Kidney (tissue), 14 donors: Measurements from ENCODE around the gene KHNYN. TPM values are rescaled to one million over a fixed set of nuclear protein-coding genes. Genes with fewer than 3 reads are reported as not detected.

Experiments
- DNase-seq, 5 donors: peaks; one replicate each; pipeline ENCODE4 v3.0.0-alpha.2; 2013 to 2020
- FAIRE-seq: peaks from 2 replicates; lab custom pipeline; 2012; peaks lifted over from hg19 to GRCh38; lab: Jason Lieb, UNC
- H3K27ac ChIP-seq, 2 donors: one replicate each; pipeline ENCODE4 v1.7.0; 2013; ENCODE audit warnings: low read depth in 2 of 2, low read length in 2 of 2, inconsistent platforms in 1 of 2
- H3K27me3 ChIP-seq: one replicate; pipeline ENCODE4 v1.7.1; 2013; ENCODE audit warnings: low read length, inconsistent platforms; ENCODE audit not compliant: control insufficient read depth, insufficient read depth
- H3K36me3 ChIP-seq, 3 donors: one replicate each; pipeline versions ENCODE4 v1.7.0 to v1.7.1; 2013; ENCODE audit warnings: low read length in 3 of 3, control low read depth in 1 of 3, inconsistent platforms in 1 of 3; ENCODE audit not compliant: insufficient read depth in 3 of 3, control insufficient read depth in 2 of 3
- H3K4me1 ChIP-seq, 3 donors: one replicate each; pipeline versions ENCODE4 v1.7.0 to v1.7.1; 2013; ENCODE audit warnings: low read length in 3 of 3, inconsistent platforms in 1 of 3, low read depth in 1 of 3; ENCODE audit not compliant: control insufficient read depth in 2 of 3, insufficient read depth in 2 of 3
- H3K4me3 ChIP-seq, 3 donors: one replicate each; pipeline versions ENCODE4 v1.7.0 to v1.8.1; 2013; ENCODE audit warnings: low read length in 3 of 3, control low read depth in 1 of 3, inconsistent platforms in 1 of 3
- H3K9ac ChIP-seq, 3 donors: one replicate each; pipeline versions ENCODE4 v1.7.0 to v1.7.1; 2013; ENCODE audit warnings: low read length in 3 of 3, control low read depth in 1 of 3, inconsistent platforms in 1 of 3
- H3K9me3 ChIP-seq, 3 donors: one replicate each; pipeline versions ENCODE4 v1.7.0 to v1.7.1; 2013; ENCODE audit warnings: low read length in 3 of 3, control low read depth in 1 of 3, inconsistent platforms in 1 of 3; ENCODE audit not compliant: control insufficient read depth in 2 of 3, insufficient read depth in 1 of 3
- CTCF ChIP-seq: IDR thresholded peaks from 3 replicates; pipeline ENCODE4 v1.5.1; 2012; ENCODE audit warnings: mild to moderate bottlenecking, moderate library complexity, borderline replicate concordance; ENCODE audit not compliant: insufficient read depth; ENCODE audit errors: extremely low read depth
- intact Hi-C: fragments of 100-400 bp; cut with DNase I; formaldehyde crosslinking; loops from one replicate; pipeline ENCODE4 v1.11.1; 2022
- polyA plus RNA-seq: library from polyadenylated mRNA; stranded (reverse); fragments of 350-450 nt; fragmentation: Illumina TruSeq; extraction: RNeasy Lipid Tissue Mini Kit (QIAGEN cat#74804); gene quantifications from one replicate; pipeline ENCODE4 v1.2.3, GENCODE V29; 2014; ENCODE audit warnings: low read depth, low replicate concordance; ENCODE audit not compliant: insufficient read depth
- total RNA-seq: library from RNA; stranded (reverse); fragmentation: NEBNext Ultra II Directional; extraction: Animal tissue kit (Norgen Biotek cat#: 25700); gene quantifications from one replicate; pipeline ENCODE4 v1.2.1, GENCODE V29; 2021
- donor health status: control.
- donor health status: control.
- donor health status: control.
- donor health status: control.
- donor health status: control.
- donor health status: DM: yes; HTN: yes; CAD: no.
- donor health status: Normal renal cell carcinoma (clear cell type).

The KHNYN gene
- total and polyA plus RNA-seq, 2 donors from 2014 or later = 9.7 to 53.9 TPM

DNA sequence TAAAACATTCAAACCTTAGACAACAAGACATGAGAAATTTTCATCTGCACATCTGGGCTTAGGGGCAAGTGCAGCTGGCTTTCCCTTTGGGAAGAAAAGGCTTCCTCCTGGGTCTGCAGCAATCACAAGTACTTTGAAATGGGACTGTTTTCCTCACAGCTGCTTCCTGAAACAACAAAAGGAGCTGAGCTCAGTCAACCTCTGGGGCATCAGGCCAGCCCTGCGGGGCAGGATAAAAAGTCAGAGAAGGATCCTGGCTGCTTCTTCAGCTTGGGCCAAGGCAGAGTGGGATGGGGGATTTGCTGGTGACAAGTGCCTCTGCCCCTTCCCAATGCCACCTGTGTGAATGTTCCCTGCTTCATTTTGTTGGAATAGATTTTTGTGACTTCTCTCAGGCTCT lies 29.0 kb downstream of the KHNYN start:
- H3K4me1 ChIP-seq = no peaks in the 10 kb centered on the region
- no peak for TF ChIP-seq CTCF
- peaks cover 0 to 4% (median 0%) of the 10 kb centered on the region in 3 donors for H3K36me3 ChIP-seq
- DNase-seq (no peak), FAIRE-seq (no peak)
- H3K27me3 ChIP-seq = no peaks in the 10 kb centered on the region
- no peak overlapping the region for H3K27ac ChIP-seq
- intact Hi-C loops = no loop called here
- H3K4me3 ChIP-seq = no peak overlapping the region
- H3K9me3 ChIP-seq = no peaks in the 10 kb centered on the region
- H3K9ac ChIP-seq = no peak overlapping the region

- no peak overlapping the region for H3K27ac ChIP-seq
- peaks cover 0 to 4% (median 0%) of the 10 kb centered on the region in 3 donors for H3K36me3 ChIP-seq
- no peaks in the 10 kb centered on the region for H3K4me1 ChIP-seq
- DNase-seq = no peak
- TF ChIP-seq CTCF = no peak
- intact Hi-C loops = no loop called here
- H3K9ac ChIP-seq = no peak overlapping the region
- H3K9me3 ChIP-seq = no peaks in the 10 kb centered on the region
- H3K4me3 ChIP-seq = no peak overlapping the region
- H3K27me3 ChIP-seq = no peaks in the 10 kb centered on the region
- no peak for FAIRE-seq
Measured at GRCh38 chr14:24459331-24459730, 29.6 kb downstream of the KHNYN start.

DNA sequence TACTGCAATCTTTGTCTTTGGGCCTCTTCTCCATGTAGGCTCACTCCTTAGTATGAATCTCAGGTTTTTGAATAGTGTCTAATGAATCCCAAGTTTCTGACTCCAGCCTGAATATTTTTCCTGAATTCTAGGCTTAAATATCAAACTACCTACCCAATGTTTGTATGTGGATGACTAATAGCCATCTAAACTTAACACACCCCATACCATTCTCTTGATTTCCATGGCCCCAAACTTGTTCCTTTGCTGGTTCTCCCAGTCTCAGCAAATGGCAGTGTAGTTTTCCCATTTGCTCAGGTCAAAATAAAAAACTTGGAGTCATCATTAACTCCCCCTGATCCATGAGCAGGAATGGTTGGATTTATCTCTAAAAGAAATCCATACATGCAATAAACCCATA lies 31.6 kb downstream of the KHNYN start:
- Histone ChIP-seq H3K36me3 (peaks cover 0 to 4% (median 0%) of the 10 kb centered on the region in 3 donors), H3K27ac (no peak overlapping the region), H3K9ac (no peak overlapping the region), H3K4me1 (no peaks in the 10 kb centered on the region), H3K27me3 (no peaks in the 10 kb centered on the region), H3K4me3 (no peak overlapping the region), H3K9me3 (no peaks in the 10 kb centered on the region)
- no peak for TF ChIP-seq CTCF
- DNase-seq = no peak
- FAIRE-seq = no peak
- intact Hi-C loops = no loop called here
